Measurements from ENCODE around the gene VIPAS39.

- TF ChIP-seq CTCF (conservative IDR thresholded peaks at IDR 0.05) (no peak), EZH2 (IDR thresholded peaks at IDR 0.05; ENCODE audit: low read depth) (no peak)
These were observed 40.6 kb downstream of the VIPAS39 start for GRCh38 chr14:77416836-77417235.

Measured in PC-9 (cell line).